Measurements from ENCODE around the gene ZFPM1.

ZFPM1 gene

GRCh38 chr16:88458039-88458772 lies 5.1 kb downstream of the ZFPM1 start:
- POLR2A ChIA-PET: no interaction called here
- CTCF ChIA-PET: interaction anchor here (1.1 to 1.5 kb wide), 2 partner anchors 8 to 41 kb away, joined by 3 to 4 read pairs; no protein-coding TSS in a partner anchor
- no peak for TF ChIP-seq CTCF (IDR thresholded peaks at IDR 0.05; ENCODE audit: control extremely low read depth, extremely low read depth, low read depth, missing control alignments)
- DNase-seq (ENCODE audit: extremely low spot score): no peak

- ChIA-PET POLR2A (no interaction called here), CTCF (interaction anchor here (1.5 kb wide), 1 partner anchor 42 kb away, joined by 3 read pairs; no protein-coding TSS in a partner anchor)
- DNase-seq (ENCODE audit: extremely low spot score): no peak
- TF ChIP-seq CTCF (IDR thresholded peaks at IDR 0.05; ENCODE audit: control extremely low read depth, extremely low read depth, low read depth, missing control alignments): no peak
These were observed 5.7 kb downstream of the ZFPM1 start for GRCh38 chr16:88458773-88459235.

GRCh38 chr16:88459366-88460073 lies 6.4 kb downstream of the ZFPM1 start:
- POLR2A ChIA-PET: no interaction called here
- no peak for DNase-seq (ENCODE audit: extremely low spot score)
- TF ChIP-seq CTCF (IDR thresholded peaks at IDR 0.05; ENCODE audit: control extremely low read depth, extremely low read depth, low read depth, missing control alignments): no peak
- CTCF ChIA-PET: interaction anchor here (1.5 kb wide), 1 partner anchor 43 kb away, joined by 3 read pairs; no protein-coding TSS in a partner anchor

- CTCF ChIA-PET: no interaction called here
- POLR2A ChIA-PET: interaction anchor here (0.6 kb wide), 1 partner anchor 547 kb away, joined by 3 read pairs; no protein-coding TSS in a partner anchor
- DNase-seq (ENCODE audit: extremely low spot score): no peak
- TF ChIP-seq CTCF (IDR thresholded peaks at IDR 0.05; ENCODE audit: control extremely low read depth, extremely low read depth, low read depth, missing control alignments): no peak
These were observed 7.6 kb downstream of the ZFPM1 start for GRCh38 chr16:88460496-88461330.

GRCh38 chr16:88461331-88462269 lies 8.5 kb downstream of the ZFPM1 start:
- TF ChIP-seq CTCF (IDR thresholded peaks at IDR 0.05; ENCODE audit: control extremely low read depth, extremely low read depth, low read depth, missing control alignments): no peak
- CTCF ChIA-PET: interaction anchor here (1.2 kb wide), 1 partner anchor 18 kb away, joined by 3 read pairs; no protein-coding TSS in a partner anchor
- POLR2A ChIA-PET: no interaction called here
- no peak for DNase-seq (ENCODE audit: extremely low spot score)
